ENCODE results near the gene A1BG.

Gene A1BG

DNA sequence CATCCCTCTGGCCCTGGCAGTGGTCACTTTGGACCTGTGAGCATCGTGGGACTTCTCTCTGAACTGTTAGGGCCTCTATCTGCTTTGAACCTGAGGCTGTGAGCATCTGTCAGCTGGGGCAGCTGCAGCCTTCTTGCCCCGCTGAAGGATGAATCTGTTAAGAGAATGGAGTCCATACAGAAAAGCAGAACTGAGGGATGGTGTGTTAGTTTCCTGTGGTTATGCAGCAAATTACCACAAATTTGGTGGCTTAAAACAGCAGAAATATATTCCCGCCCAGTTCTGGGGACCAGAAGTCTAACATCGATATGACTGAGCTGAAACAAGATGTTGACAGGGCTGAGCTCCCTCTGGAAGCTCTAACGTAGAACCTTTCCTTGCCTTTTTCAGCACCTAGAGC, 10.9 kb upstream of the A1BG start:
- CTCF ChIA-PET, result no interaction called here
- no peak for DNase-seq (ENCODE audit: extremely low spot score)
- TF ChIP-seq NFRKB (IDR thresholded peaks at IDR 0.05) (no peak), LEF1 (IDR thresholded peaks at IDR 0.05; ENCODE audit: borderline replicate concordance) (no peak), FOXK2 (IDR thresholded peaks at IDR 0.05) (no peak), HDGF (IDR thresholded peaks at IDR 0.05; ENCODE audit: borderline replicate concordance) (no peak), SP1 (IDR thresholded peaks at IDR 0.05) (no peak), SUZ12 (IDR thresholded peaks at IDR 0.05) (no peak), ZNF384 (IDR thresholded peaks at IDR 0.05) (no peak), FOXM1 (IDR thresholded peaks at IDR 0.05; ENCODE audit: borderline replicate concordance) (no peak), TARDBP (IDR thresholded peaks at IDR 0.05) (no peak), BHLHE40 (IDR thresholded peaks at IDR 0.05; ENCODE audit: borderline replicate concordance) (no peak), ELF4 (IDR thresholded peaks at IDR 0.05) (no peak), ARNT (IDR thresholded peaks at IDR 0.05) (no peak)
- TF ChIP-seq, protein P1, sequence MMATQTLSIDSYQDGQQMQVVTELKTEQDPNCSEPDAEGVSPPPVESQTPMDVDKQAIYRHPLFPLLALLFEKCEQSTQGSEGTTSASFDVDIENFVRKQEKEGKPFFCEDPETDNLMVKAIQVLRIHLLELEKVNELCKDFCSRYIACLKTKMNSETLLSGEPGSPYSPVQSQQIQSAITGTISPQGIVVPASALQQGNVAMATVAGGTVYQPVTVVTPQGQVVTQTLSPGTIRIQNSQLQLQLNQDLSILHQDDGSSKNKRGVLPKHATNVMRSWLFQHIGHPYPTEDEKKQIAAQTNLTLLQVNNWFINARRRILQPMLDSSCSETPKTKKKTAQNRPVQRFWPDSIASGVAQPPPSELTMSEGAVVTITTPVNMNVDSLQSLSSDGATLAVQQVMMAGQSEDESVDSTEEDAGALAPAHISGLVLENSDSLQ (IDR thresholded peaks at IDR 0.05), result no peak
- POLR2A ChIA-PET, result interaction anchor here (0.8 to 3.4 kb wide), 7 partner anchors 16 to 155 kb away, joined by 3 to 29 read pairs (median 5); partner anchors contain the start of genes RPS5, ZBTB45, ZNF584 and ZNF8

DNA sequence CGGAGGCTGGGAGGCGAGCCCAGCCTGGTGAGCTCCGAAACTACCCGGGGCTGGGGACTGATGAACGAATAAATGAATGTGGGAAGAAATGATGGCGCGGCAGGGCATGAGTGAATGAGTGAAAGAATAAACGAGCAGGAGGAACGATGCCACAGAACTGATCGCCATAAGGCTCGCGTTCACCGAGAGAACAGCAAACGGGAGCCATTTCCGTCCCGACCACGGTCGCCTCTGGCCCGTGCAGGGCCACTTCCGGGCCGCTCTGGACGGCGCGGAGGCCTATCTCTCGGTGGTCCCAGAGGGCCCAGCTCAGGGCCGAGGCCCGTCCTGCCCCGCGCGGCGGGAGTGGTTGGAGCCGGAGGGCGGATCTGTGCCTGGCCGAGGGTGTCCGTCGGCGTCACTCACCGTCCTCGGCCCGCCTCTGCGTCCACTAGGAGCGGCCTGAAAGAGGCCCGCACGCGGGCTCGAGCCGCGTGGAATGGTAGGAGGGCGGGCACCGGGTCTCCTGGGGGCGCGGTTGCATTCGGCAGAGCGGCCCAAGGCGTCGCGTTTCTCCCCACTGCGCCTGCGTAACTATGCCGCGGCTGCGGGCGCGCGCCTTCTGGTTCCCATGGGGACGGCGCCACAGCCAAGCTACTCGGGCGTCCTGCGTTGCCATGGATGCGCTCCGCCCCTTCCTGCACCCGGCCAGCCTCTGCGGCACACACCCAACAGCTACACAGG, 9.1 kb upstream of the A1BG start, which contains the start of gene ZNF497:
TSS of gene ZNF497 (minus strand) at position 480 of the 723 bp plus-strand sequence. CDS start 5,116 bp downstream, outside the sequence.
- no peak for TF ChIP-seq ZNF384 (IDR thresholded peaks at IDR 0.05)
- TF ChIP-seq TARDBP (IDR thresholded peaks at IDR 0.05), result no peak
- no peak for TF ChIP-seq FOXA1 (IDR thresholded peaks at IDR 0.05)
- TF ChIP-seq, protein P1 (IDR thresholded peaks at IDR 0.05), result peak; percentile 75
- TF ChIP-seq ELF4 (IDR thresholded peaks at IDR 0.05), result peak; percentile 78
- peak; percentile 58; the same call in 1 of the 2 replicates for TF ChIP-seq L3MBTL2 (conservative IDR thresholded peaks at IDR 0.05)
- TF ChIP-seq SP1 (IDR thresholded peaks at IDR 0.05), result no peak
- TF ChIP-seq CTBP1 (IDR thresholded peaks at IDR 0.05; ENCODE audit: borderline replicate concordance), result no peak
- TF ChIP-seq BHLHE40 (IDR thresholded peaks at IDR 0.05; ENCODE audit: borderline replicate concordance), result no peak
- TF ChIP-seq LEF1 (IDR thresholded peaks at IDR 0.05; ENCODE audit: borderline replicate concordance), result no peak
- TF ChIP-seq SUZ12 (IDR thresholded peaks at IDR 0.05), result no peak
- no peak for TF ChIP-seq ARNT (IDR thresholded peaks at IDR 0.05)
- TF ChIP-seq FOXK2 (IDR thresholded peaks at IDR 0.05), result no peak
- no peak for TF ChIP-seq NFRKB (IDR thresholded peaks at IDR 0.05)
- TF ChIP-seq FOXM1 (IDR thresholded peaks at IDR 0.05; ENCODE audit: borderline replicate concordance), result no peak
- no peak for TF ChIP-seq HDGF (IDR thresholded peaks at IDR 0.05; ENCODE audit: borderline replicate concordance)
- CTCF ChIA-PET, result interaction anchor here (1.1 kb wide), 1 partner anchor 34 kb away, joined by 3 read pairs; no protein-coding TSS in a partner anchor
- POLR2A ChIA-PET, result interaction anchor here (0.6 to 3.4 kb wide), 27 partner anchors 8 to 543 kb away, joined by 3 to 30 read pairs (median 5); partner anchors contain the start of genes CHMP2A, RPS5, TRIM28 and ZBTB45
- peak; percentile 99 for DNase-seq (ENCODE audit: extremely low spot score)

DNA sequence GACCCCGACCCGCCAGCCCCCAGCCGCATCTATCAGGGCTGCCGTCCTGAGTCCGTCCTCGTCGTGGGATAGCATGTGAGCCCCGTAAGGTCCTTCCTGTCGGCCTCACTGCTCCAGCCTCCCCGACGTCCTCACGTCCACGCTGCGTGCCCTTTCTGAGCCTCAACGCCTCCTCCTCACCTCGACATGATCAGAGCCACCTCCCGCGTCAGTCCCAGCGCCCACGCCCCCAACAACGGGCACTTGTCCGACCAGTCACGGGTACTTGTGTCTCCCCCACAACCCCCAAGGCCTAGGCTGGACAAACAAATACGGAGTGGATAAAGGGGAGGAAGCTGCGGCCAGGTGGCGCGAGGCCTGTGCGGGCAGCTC, 8.6 kb upstream of the A1BG start:
- peak; percentile 46 for DNase-seq (ENCODE audit: extremely low spot score)
- CTCF ChIA-PET, result no interaction called here
- TF ChIP-seq L3MBTL2 (conservative IDR thresholded peaks at IDR 0.05) (peak; percentile 84), TARDBP (IDR thresholded peaks at IDR 0.05) (no peak)
- POLR2A ChIA-PET, result interaction anchor here (0.7 to 3.4 kb wide), 23 partner anchors 8 to 543 kb away, joined by 3 to 30 read pairs (median 8); partner anchors contain the start of genes CHMP2A, RPS5, TRIM28 and ZBTB45

DNA sequence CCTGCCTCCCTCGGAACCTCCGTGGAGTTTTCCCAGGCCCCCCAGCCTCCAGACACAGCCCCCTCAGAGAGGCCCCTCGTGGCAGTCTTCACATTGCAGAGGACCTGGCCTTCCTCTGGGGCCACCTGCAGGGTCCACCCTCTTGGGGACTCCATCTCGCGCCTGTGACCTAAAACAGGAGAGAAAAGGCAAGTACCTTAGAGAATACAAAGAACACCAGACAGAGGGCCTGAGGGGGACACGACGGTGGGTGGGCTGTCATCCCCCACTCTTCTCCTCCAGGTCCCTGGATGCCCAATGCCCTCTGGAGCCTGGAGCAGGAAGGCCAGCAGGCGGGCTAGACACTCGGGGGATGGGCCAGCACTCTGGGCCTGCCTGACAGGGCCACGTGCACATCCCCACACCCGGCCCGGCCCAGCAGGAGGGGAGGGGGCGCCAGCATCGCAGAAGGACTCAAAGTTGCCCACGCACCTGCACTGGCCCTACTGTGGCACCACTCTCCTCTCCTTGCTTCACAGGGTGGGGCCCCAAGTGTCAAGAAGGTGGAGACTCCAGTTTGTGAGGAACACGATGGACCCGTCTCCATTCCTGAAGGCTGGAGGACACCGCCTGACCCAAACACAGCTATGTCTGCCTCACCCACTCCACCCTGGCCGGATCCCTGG, 4.3 kb upstream of the A1BG start:
- DNase-seq (ENCODE audit: extremely low spot score), result no peak
- TF ChIP-seq SUZ12 (IDR thresholded peaks at IDR 0.05) (no peak), FOXK2 (IDR thresholded peaks at IDR 0.05) (no peak), CTBP1 (IDR thresholded peaks at IDR 0.05; ENCODE audit: borderline replicate concordance) (no peak), ZNF384 (IDR thresholded peaks at IDR 0.05) (no peak), L3MBTL2 (conservative IDR thresholded peaks at IDR 0.05) (no peak)
- TF ChIP-seq, protein P1 (IDR thresholded peaks at IDR 0.05), result no peak
- POLR2A ChIA-PET, result no interaction called here
- CTCF ChIA-PET, result no interaction called here

DNA sequence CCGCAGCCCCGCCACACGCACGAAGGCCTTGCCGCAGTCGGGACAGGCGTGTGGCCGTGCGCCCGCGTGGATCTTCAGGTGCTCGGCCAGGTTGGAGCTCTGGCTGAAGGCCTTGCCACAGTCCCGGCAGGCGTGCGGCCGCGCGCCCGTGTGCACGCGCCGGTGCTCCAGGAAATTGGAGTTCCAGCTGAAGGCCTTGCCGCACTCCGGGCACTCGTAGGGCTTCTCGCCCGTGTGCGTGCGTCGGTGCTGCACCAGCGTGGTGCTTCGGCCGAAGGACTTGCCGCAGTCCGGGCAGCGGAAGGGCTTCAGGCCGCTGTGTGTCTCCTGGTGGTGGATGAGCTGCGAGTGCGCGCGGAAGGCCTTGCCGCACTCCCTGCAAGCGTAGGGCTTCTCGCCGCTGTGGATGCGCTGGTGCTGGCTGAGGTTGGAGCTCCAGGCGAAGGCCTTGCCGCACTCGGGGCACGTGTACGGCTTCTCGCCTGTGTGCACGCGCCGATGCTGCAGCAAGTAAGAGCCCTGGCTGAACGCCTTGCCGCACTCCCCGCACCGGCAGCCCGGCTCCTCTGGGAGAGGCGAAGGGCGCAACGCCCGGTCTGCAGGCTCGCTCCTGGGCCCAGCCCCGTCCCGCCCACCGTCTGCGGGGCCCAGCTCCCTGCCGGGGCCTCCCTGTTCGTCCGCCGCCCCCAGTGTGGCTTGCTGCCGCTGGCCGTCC, 3.6 kb upstream of the A1BG start:
- ChIA-PET CTCF (no interaction called here), POLR2A (interaction anchor here (0.6 kb wide), 1 partner anchor 128 kb away, joined by 3 read pairs; the partner anchor contains the start of gene ZNF544)
- DNase-seq (ENCODE audit: extremely low spot score), result no peak
- TF ChIP-seq TARDBP (IDR thresholded peaks at IDR 0.05), result no peak
- no peak for TF ChIP-seq FOXM1 (IDR thresholded peaks at IDR 0.05; ENCODE audit: borderline replicate concordance)
- TF ChIP-seq ZNF384 (IDR thresholded peaks at IDR 0.05), result no peak
- TF ChIP-seq SP1 (IDR thresholded peaks at IDR 0.05), result no peak
- no peak for TF ChIP-seq BHLHE40 (IDR thresholded peaks at IDR 0.05; ENCODE audit: borderline replicate concordance)
- no peak for TF ChIP-seq LEF1 (IDR thresholded peaks at IDR 0.05; ENCODE audit: borderline replicate concordance)
- TF ChIP-seq ARNT (IDR thresholded peaks at IDR 0.05), result no peak
- TF ChIP-seq FOXK2 (IDR thresholded peaks at IDR 0.05), result no peak
- no peak for TF ChIP-seq CTBP1 (IDR thresholded peaks at IDR 0.05; ENCODE audit: borderline replicate concordance)
- TF ChIP-seq HDGF (IDR thresholded peaks at IDR 0.05; ENCODE audit: borderline replicate concordance), result no peak
- TF ChIP-seq FOXA1 (IDR thresholded peaks at IDR 0.05), result no peak
- no peak for TF ChIP-seq SUZ12 (IDR thresholded peaks at IDR 0.05)
- no peak for TF ChIP-seq NFRKB (IDR thresholded peaks at IDR 0.05)
